PC-9 (cell line): ENCODE data around the gene BAIAP3.

Experiments used
- EZH2 ChIP-seq: fragments of 200-600 bp; sonication (generic); IDR thresholded peaks from 2 replicates; pipeline ENCODE4 v1.8.0; 2017; ENCODE audit warnings: antibody characterized with exemption, low read depth
- TF ChIP-seq, protein P1 (sequence below): fragments of 200-600 bp; sonication (generic); conservative IDR thresholded peaks from 2 replicates; pipeline ENCODE4 v1.6.1; 2017; ENCODE audit warnings: mixed run types, antibody characterized with exemption, mild to moderate bottlenecking, moderate library complexity

DNA sequence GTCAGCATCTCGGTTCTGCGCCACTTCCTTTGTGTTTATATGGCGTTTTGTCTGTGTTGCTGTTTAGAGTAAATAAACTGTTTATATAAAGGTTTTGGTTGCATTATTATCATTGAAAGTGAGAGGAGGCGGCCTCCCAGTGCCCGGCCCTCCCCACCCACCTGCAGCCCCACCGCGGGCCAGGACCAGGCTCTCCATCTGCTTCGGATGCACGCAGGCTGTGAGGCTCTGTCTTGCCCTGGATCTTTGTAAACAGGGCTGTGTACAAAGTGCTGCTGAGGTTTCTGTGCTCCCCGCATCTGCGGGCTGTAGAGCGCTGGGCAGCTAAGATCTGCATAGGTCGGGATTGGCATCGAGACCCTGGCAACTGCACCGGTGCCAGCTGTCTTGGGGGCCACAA, 8.2 kb upstream of the BAIAP3 start:
- TF ChIP-seq, protein P1, sequence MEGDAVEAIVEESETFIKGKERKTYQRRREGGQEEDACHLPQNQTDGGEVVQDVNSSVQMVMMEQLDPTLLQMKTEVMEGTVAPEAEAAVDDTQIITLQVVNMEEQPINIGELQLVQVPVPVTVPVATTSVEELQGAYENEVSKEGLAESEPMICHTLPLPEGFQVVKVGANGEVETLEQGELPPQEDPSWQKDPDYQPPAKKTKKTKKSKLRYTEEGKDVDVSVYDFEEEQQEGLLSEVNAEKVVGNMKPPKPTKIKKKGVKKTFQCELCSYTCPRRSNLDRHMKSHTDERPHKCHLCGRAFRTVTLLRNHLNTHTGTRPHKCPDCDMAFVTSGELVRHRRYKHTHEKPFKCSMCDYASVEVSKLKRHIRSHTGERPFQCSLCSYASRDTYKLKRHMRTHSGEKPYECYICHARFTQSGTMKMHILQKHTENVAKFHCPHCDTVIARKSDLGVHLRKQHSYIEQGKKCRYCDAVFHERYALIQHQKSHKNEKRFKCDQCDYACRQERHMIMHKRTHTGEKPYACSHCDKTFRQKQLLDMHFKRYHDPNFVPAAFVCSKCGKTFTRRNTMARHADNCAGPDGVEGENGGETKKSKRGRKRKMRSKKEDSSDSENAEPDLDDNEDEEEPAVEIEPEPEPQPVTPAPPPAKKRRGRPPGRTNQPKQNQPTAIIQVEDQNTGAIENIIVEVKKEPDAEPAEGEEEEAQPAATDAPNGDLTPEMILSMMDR = no peak
- no peak for TF ChIP-seq EZH2
